SIG-M5 treated with dmso at 0.1 percent for 504 hours (cell line): ENCODE data around the gene CDC123.
"Not testable (repeated sequence)": the region's sequence is repeated elsewhere in the genome, so short reads cannot be mapped to it uniquely, and the experiment has no call there.

Experiments used
- DNase-seq: peaks from one replicate; lab custom pipeline; 2025; ENCODE audit not compliant: unreplicated experiment; lab: John Stamatoyannopoulos, UW

CDC123 gene

DNA sequence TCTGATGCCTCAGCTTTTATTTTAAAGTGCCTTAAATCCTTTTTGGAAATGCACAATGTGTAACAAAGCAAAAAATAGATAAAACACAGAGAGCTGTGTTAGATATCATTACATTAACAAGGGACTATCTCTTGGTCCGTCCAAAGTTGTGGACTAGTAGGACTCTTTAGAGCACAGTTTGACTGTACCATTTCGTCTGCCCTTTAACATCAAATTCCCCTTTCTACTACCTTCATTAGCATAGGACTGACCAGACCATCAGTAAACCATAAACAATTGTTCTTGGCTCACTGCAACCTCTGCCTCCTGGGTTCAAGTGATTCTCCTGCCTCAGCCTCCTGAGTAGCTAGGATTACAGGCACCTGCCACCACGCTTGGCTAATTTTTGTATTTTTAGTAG lies 101.8 kb downstream of the CDC123 start:
- DNase-seq, result not testable (repeated sequence)

DNA sequence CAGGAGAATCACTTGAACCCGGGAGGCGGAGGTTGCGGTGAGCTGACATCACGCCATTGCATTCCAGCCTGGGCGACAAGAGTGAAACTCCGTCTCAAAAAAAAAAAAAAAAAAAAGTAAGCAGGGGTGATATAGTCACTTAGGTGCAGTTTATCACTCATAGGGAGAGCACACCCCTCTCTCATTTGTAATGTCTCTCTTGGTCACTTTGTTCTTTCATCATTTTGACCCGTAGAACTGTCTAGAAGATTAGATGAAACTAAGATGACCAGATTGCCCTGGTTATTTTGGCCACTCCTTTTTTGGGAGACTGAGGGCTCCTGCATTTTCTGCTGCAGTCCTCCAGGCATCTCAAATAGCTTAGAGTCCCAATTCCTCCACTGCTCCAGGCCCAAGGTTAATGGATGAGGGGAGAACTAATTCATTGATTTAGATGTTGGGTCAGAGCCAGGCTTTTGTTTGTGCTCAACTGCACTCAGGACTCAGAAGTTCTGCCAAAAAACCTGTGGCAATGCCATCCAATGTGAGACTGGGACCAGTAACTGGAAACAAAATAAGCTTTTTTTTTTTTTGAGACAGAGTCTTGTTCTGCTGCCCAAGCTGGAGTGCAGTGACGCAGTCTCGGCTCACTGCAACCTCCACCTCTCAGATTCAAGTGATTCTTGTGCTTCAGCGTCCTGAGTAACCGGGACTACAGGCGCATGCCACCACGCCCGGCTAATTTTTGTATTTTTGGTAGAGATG lies 103.4 kb downstream of the CDC123 start:
- DNase-seq, result no peak
